H1 (cell line): ENCODE measurements around the gene SEMA3G.

Source experiments
- BRCA1 ChIP-seq: IDR thresholded peaks from 2 replicates; pipeline ENCODE4 v1.6.1; 2012; ENCODE audit warnings: low read depth, low read length, improper control_type of control experiment
- CREB1 ChIP-seq: IDR thresholded peaks from 2 replicates; pipeline ENCODE4 v1.6.1; 2012; ENCODE audit warnings: inconsistent platforms
- EP300 ChIP-seq, 2 experiments: IDR thresholded peaks; 1 replicate in 1 of 2; 2 replicates in 1 of 2; pipeline ENCODE4 v1.6.1; 2011 to 2012; ENCODE audit warnings: low read depth in 2 of 2, low read length in 2 of 2, mild to moderate bottlenecking in 2 of 2, borderline replicate concordance in 1 of 2, inconsistent platforms in 1 of 2, moderate library complexity in 1 of 2
- EZH2 ChIP-seq: fragments of 200-600 bp; sonication (generic); IDR thresholded peaks from 2 replicates; pipeline ENCODE4 v1.7.1; 2012; ENCODE audit warnings: low read depth, mild to moderate bottlenecking, moderate library complexity, low read length, inconsistent platforms; ENCODE audit not compliant: severe bottlenecking
- GTF2F1 ChIP-seq: IDR thresholded peaks from 2 replicates; pipeline ENCODE4 v1.6.1; 2012; ENCODE audit warnings: low read depth, low read length, improper control_type of control experiment, borderline replicate concordance
- HDAC6 ChIP-seq: IDR thresholded peaks from one replicate; pipeline ENCODE4 v1.7.1; 2012; ENCODE audit warnings: low read depth, mild to moderate bottlenecking, inconsistent platforms, low read length, moderate library complexity
- POLR2AphosphoS5 ChIP-seq: IDR thresholded peaks from 2 replicates; pipeline ENCODE4 v1.6.1; 2011; ENCODE audit warnings: low read depth, low read length
- TF ChIP-seq, protein P1 (sequence below), 3 experiments: IDR thresholded peaks; 1 replicate in 2 of 3; 2 replicates in 1 of 3; pipeline versions ENCODE4 v1.5.1 to v1.6.1; 2011; ENCODE audit warnings: low read length in 3 of 3, mild to moderate bottlenecking in 3 of 3, inconsistent platforms in 2 of 3, low read depth in 1 of 3, moderate library complexity in 1 of 3; ENCODE audit not compliant: insufficient read depth in 1 of 3; ENCODE audit errors: control extremely low read depth in 1 of 3
- TF ChIP-seq, protein P2 (sequence below): IDR thresholded peaks from 2 replicates; pipeline ENCODE4 v1.6.1; 2012; ENCODE audit warnings: inconsistent platforms

DNA sequence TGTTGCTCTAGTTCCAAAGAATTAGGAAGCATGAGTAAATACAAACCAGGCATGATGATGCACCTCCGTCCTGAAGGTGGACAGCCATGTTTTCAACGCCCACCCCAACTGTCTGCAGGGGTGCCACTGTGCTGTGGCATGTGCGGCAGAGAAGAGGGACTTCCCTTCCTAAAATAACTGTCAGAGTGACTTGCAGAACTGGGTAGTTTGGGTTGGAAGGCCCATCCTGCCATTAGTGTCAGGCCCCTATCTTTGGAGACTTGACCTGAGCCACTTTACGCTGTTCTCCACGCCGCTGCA, 32.8 kb upstream of the SEMA3G start:
- TF ChIP-seq, protein P1, sequence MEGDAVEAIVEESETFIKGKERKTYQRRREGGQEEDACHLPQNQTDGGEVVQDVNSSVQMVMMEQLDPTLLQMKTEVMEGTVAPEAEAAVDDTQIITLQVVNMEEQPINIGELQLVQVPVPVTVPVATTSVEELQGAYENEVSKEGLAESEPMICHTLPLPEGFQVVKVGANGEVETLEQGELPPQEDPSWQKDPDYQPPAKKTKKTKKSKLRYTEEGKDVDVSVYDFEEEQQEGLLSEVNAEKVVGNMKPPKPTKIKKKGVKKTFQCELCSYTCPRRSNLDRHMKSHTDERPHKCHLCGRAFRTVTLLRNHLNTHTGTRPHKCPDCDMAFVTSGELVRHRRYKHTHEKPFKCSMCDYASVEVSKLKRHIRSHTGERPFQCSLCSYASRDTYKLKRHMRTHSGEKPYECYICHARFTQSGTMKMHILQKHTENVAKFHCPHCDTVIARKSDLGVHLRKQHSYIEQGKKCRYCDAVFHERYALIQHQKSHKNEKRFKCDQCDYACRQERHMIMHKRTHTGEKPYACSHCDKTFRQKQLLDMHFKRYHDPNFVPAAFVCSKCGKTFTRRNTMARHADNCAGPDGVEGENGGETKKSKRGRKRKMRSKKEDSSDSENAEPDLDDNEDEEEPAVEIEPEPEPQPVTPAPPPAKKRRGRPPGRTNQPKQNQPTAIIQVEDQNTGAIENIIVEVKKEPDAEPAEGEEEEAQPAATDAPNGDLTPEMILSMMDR (IDR thresholded peaks at IDR 0.05; ENCODE audit: control extremely low read depth in 1 of 3, insufficient read depth in 1 of 3, low read depth in 1 of 3, low read length in 3 of 3) = no peak
- TF ChIP-seq HDAC6 (no peak), POLR2AphosphoS5 (no peak), EZH2 (no peak), CREB1 (no peak), EP300 (IDR thresholded peaks at IDR 0.05; ENCODE audit: borderline replicate concordance in 1 of 2, low read depth in 2 of 2, low read length in 2 of 2) (no peak), GTF2F1 (no peak), BRCA1 (no peak)
- TF ChIP-seq, protein P2, sequence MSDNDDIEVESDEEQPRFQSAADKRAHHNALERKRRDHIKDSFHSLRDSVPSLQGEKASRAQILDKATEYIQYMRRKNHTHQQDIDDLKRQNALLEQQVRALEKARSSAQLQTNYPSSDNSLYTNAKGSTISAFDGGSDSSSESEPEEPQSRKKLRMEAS = no peak
